A673 (cell line): ENCODE measurements around the gene SRRM3. TPM values are rescaled to one million over a fixed set of nuclear protein-coding genes. Genes with fewer than 3 reads are reported as not detected.
"Not testable (repeated sequence)": the region's sequence is repeated elsewhere in the genome, so short reads cannot be mapped to it uniquely, and the experiment has no call there.

Source experiments
- BruUV-seq: library from RNA; stranded (reverse); fragments of 400-500 nt; replicated peaks from 2 replicates; lab custom pipeline; 2021; lab: Mats Ljungman, UMichigan
- CTCF ChIA-PET: fragments of 300-600 bp; sonication (Branson Sonifier 250); formaldehyde crosslinking; loops from one replicate; lab custom pipeline; 2022; ENCODE audit warnings: antibody characterized with exemption; lab: Charles Lee
- POLR2A ChIA-PET: fragments of 300-600 bp; sonication (Branson Sonifier 250); formaldehyde crosslinking; loops from one replicate; lab custom pipeline; 2022; ENCODE audit warnings: antibody characterized with exemption; ENCODE audit not compliant: low non-redundant PET; lab: Charles Lee
- DNase-seq: peaks from one replicate; pipeline ENCODE4 v3.0.0-alpha.2; 2015; ENCODE audit warnings: low spot score
- H3K27ac ChIP-seq: fragments of 200-600 bp; sonication (generic); 2 replicates; pipeline ENCODE4 v1.5.1; 2016; ENCODE audit warnings: mixed run types, low read depth, mild to moderate bottlenecking, mixed read lengths, antibody characterized with exemption, low read length; ENCODE audit not compliant: poor library complexity, severe bottlenecking
- H3K27me3 ChIP-seq: fragments of 200-600 bp; sonication (generic); replicated peaks from 2 replicates; pipeline ENCODE4 v1.6.1; 2017; ENCODE audit warnings: mixed run types, low read depth, mild to moderate bottlenecking, mixed read lengths, antibody characterized with exemption, low read length; ENCODE audit not compliant: insufficient read depth, poor library complexity
- H3K36me3 ChIP-seq: fragments of 200-600 bp; sonication (generic); 2 replicates; pipeline ENCODE4 v1.6.1; 2016; ENCODE audit warnings: mixed run types, mild to moderate bottlenecking, mixed read lengths, antibody characterized with exemption, low read length; ENCODE audit not compliant: insufficient read depth, poor library complexity, severe bottlenecking
- H3K4me1 ChIP-seq: fragments of 200-600 bp; sonication (generic); 2 replicates; pipeline ENCODE4 v1.6.1; 2017; ENCODE audit warnings: mixed run types, mild to moderate bottlenecking, mixed read lengths, antibody characterized with exemption, low read length; ENCODE audit not compliant: insufficient read depth, poor library complexity, severe bottlenecking
- H3K4me3 ChIP-seq: fragments of 200-600 bp; sonication (generic); 2 replicates; pipeline ENCODE4 v1.5.1; 2016; ENCODE audit warnings: low read depth, mixed run types, mild to moderate bottlenecking, mixed read lengths, low read length; ENCODE audit not compliant: poor library complexity, severe bottlenecking
- H3K9me3 ChIP-seq: fragments of 200-600 bp; sonication (generic); 2 replicates; pipeline ENCODE4 v1.6.1; 2016; ENCODE audit warnings: mixed run types, low read depth, mild to moderate bottlenecking, mixed read lengths, antibody characterized with exemption, low read length; ENCODE audit not compliant: poor library complexity, severe bottlenecking
- CTCF ChIP-seq: fragments of 300-800, 200-600 bp; sonication (generic); conservative IDR thresholded peaks from 2 replicates; pipeline ENCODE4 v1.5.1; 2017; ENCODE audit warnings: low read depth, mild to moderate bottlenecking, antibody characterized with exemption, low read length, moderate library complexity, mixed read lengths
- EZH2 ChIP-seq: fragments of 200-600 bp; sonication (generic); IDR thresholded peaks from 2 replicates; pipeline ENCODE4 v1.6.1; 2017; ENCODE audit warnings: borderline replicate concordance, low read depth, mild to moderate bottlenecking, mixed read lengths, antibody characterized with exemption, low read length; ENCODE audit not compliant: poor library complexity, severe bottlenecking
- intact Hi-C: fragments of 100-400 bp; cut with micrococcal nuclease; formaldehyde crosslinking; loops from one replicate; pipeline ENCODE4 v1.10.0; 2022; ENCODE audit not compliant: unreplicated experiment
- total RNA-seq: library from RNA; stranded (reverse); gene quantifications from 2 replicates; pipeline ENCODE4 v1.2.3, GENCODE V29; 2021

Gene SRRM3
- total RNA-seq, 1 experiment from 2014 or later: 1.8 TPM

- H3K4me1 ChIP-seq: no peaks in the 10 kb centered on the region
- ChIA-PET CTCF (no interaction called here), POLR2A (no interaction called here)
- TF ChIP-seq EZH2: no peak
- no peak for TF ChIP-seq CTCF
- intact Hi-C loops: no loop called here
- no TSS peak for BruUV-seq
- DNase-seq: no peak
- H3K9me3 ChIP-seq: no peaks in the 10 kb centered on the region
- no peak overlapping the region for H3K27ac ChIP-seq
- H3K27me3 ChIP-seq: peaks cover 46% of the 10 kb centered on the region
- H3K4me3 ChIP-seq: no peak overlapping the region
- H3K36me3 ChIP-seq: no peaks in the 10 kb centered on the region
These were observed 7.6 kb downstream of the SRRM3 start for GRCh38 chr7:76209310-76209709.

- Histone ChIP-seq H3K27me3 (peaks cover 43% of the 10 kb centered on the region), H3K9me3 (no peaks in the 10 kb centered on the region), H3K36me3 (no peaks in the 10 kb centered on the region), H3K4me3 (no peak overlapping the region), H3K27ac (no peak overlapping the region), H3K4me1 (no peaks in the 10 kb centered on the region)
- intact Hi-C loops: no loop called here
- ChIA-PET CTCF (no interaction called here), POLR2A (no interaction called here)
- TF ChIP-seq EZH2: no peak
- no peak for TF ChIP-seq CTCF
- DNase-seq: no peak
- BruUV-seq: no TSS peak
These were observed 9.5 kb downstream of the SRRM3 start for GRCh38 chr7:76211216-76211615.

- H3K9me3 ChIP-seq, H3K27ac ChIP-seq, intact Hi-C loops, H3K4me1 ChIP-seq, POLR2A ChIA-PET, H3K4me3 ChIP-seq, H3K36me3 ChIP-seq, CTCF ChIA-PET, DNase-seq, BruUV-seq: not testable (repeated sequence)
- H3K27me3 ChIP-seq: peaks cover 20% of the 10 kb centered on the region
These were observed 13.7 kb downstream of the SRRM3 start for GRCh38 chr7:76215349-76215748.

- intact Hi-C loops: no loop called here
- Histone ChIP-seq H3K27ac (no peak overlapping the region), H3K9me3 (no peaks in the 10 kb centered on the region), H3K4me3 (no peak overlapping the region), H3K27me3 (peaks cover 18% of the 10 kb centered on the region), H3K36me3 (no peaks in the 10 kb centered on the region), H3K4me1 (peaks cover 6% of the 10 kb centered on the region)
- CTCF ChIA-PET: no interaction called here
- BruUV-seq: no TSS peak
- DNase-seq: no peak
- POLR2A ChIA-PET: no interaction called here
- TF ChIP-seq EZH2 (no peak), CTCF (no peak)
These were observed 14.8 kb downstream of the SRRM3 start for GRCh38 chr7:76216381-76217082.
